ENCODE measurements around the gene ADH5.

DNA sequence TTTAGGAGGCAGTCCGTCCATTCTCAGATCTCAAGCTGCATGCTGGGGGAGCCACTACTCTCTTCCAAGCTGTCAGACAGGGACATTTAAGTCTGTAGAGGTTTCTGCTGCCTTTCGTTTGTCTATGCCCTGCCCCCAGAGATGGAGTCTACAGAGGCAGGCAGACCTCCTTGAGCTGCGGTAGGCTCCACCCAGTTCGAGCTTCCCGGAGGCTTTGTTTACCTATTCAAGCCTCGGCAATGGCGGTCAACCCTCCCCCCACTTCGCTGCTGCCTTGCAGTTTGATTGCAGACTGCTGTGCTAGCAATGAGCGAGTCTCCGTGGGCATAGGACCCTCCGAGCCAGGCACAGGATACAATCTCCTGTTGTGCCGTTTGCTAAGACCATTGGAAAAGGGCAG, 10.7 kb upstream of the ADH5 start:
- TF ChIP-seq, protein P1, sequence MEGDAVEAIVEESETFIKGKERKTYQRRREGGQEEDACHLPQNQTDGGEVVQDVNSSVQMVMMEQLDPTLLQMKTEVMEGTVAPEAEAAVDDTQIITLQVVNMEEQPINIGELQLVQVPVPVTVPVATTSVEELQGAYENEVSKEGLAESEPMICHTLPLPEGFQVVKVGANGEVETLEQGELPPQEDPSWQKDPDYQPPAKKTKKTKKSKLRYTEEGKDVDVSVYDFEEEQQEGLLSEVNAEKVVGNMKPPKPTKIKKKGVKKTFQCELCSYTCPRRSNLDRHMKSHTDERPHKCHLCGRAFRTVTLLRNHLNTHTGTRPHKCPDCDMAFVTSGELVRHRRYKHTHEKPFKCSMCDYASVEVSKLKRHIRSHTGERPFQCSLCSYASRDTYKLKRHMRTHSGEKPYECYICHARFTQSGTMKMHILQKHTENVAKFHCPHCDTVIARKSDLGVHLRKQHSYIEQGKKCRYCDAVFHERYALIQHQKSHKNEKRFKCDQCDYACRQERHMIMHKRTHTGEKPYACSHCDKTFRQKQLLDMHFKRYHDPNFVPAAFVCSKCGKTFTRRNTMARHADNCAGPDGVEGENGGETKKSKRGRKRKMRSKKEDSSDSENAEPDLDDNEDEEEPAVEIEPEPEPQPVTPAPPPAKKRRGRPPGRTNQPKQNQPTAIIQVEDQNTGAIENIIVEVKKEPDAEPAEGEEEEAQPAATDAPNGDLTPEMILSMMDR (IDR thresholded peaks at IDR 0.05 in 2 of 3, conservative IDR thresholded peaks at IDR 0.05 in 1 of 3; ENCODE audit: control insufficient read depth in 2 of 3, extremely low read depth in 1 of 3, insufficient read depth in 1 of 3, low read depth in 3 of 3, low read length in 3 of 3) = no peak
- TF ChIP-seq POLR2A (IDR thresholded peaks at IDR 0.05; ENCODE audit: low read depth, low read length) = no peak
- TF ChIP-seq SIN3A (IDR thresholded peaks at IDR 0.05; ENCODE audit: low read depth, low read length) = no peak
- TF ChIP-seq BACH1 (IDR thresholded peaks at IDR 0.05; ENCODE audit: borderline replicate concordance) = no peak
- TF ChIP-seq SREBF2 (IDR thresholded peaks at IDR 0.05; ENCODE audit: low read length) = no peak
- TF ChIP-seq CEBPB (IDR thresholded peaks at IDR 0.05; ENCODE audit: borderline replicate concordance in 1 of 2, low read depth in 2 of 2, low read length in 2 of 2) = no peak
- no peak for TF ChIP-seq EGR1 (IDR thresholded peaks at IDR 0.05; ENCODE audit: borderline replicate concordance in 1 of 2, low read depth in 2 of 2, low read length in 2 of 2)
- TF ChIP-seq EP300 (IDR thresholded peaks at IDR 0.05; ENCODE audit: borderline replicate concordance in 1 of 2, control insufficient read depth in 1 of 2, low read depth in 2 of 2, low read length in 2 of 2) = no peak

Measured in GM12878 (cell line).